Thyroid gland (tissue), 4 donors: Measurements from ENCODE around the gene SIM1. TPM values are rescaled to one million over a fixed set of nuclear protein-coding genes. Genes with fewer than 3 reads are reported as not detected.
"Not testable (repeated sequence)": the region's sequence is repeated elsewhere in the genome, so short reads cannot be mapped to it uniquely, and the experiment has no call there.

Experiments
- DNase-seq, 2 donors: peaks; one replicate each; pipeline ENCODE4 v3.0.0-alpha.2; 2019
- H3K27ac ChIP-seq, 3 donors: fragments of 200-600 bp; sonication (generic); 1 replicate in 2 of 3; 2 replicates in 1 of 3; pipeline ENCODE4 v1.5.1; 2016 to 2019; ENCODE audit warnings: mild to moderate bottlenecking in 1 of 3, moderate library complexity in 1 of 3
- H3K27me3 ChIP-seq: fragments of 200-600 bp; sonication (generic); one replicate; pipeline ENCODE4 v1.5.1; 2019
- H3K36me3 ChIP-seq, 2 donors: fragments of 200-600 bp; sonication (generic); one replicate each; pipeline ENCODE4 v1.5.1; 2016 to 2019
- H3K4me1 ChIP-seq, 2 donors: fragments of 200-600 bp; sonication (generic); one replicate each; pipeline ENCODE4 v1.5.1; 2017 to 2019
- H3K4me3 ChIP-seq, 3 donors: fragments of 200-600 bp; sonication (generic); replicated peaks in 1 of 3; 1 replicate in 2 of 3; 2 replicates in 1 of 3; pipeline ENCODE4 v1.5.1; 2016; ENCODE audit warnings: mild to moderate bottlenecking in 1 of 3
- H3K9me3 ChIP-seq: fragments of 200-600 bp; sonication (generic); one replicate; pipeline ENCODE4 v1.5.1; 2017
- CTCF ChIP-seq, 6 experiments: fragments of 200-600 bp in 3 of 6; fragments of 450-650 bp in 3 of 6; sonication (generic) in 3 of 6; IDR thresholded peaks; one replicate each; pipeline ENCODE4 v1.5.1; 2016 to 2019; ENCODE audit warnings: antibody characterized with exemption in 6 of 6, mild to moderate bottlenecking in 2 of 6, inconsistent platforms in 1 of 6, moderate library complexity in 1 of 6
- POLR2A ChIP-seq, 2 donors: fragments of 450-650 bp; IDR thresholded peaks; one replicate each; pipeline ENCODE4 v1.6.1; 2017; ENCODE audit warnings: antibody characterized with exemption in 2 of 2, mild to moderate bottlenecking in 2 of 2, moderate library complexity in 1 of 2
- WGBS, 2 donors: methylation state at CpG; one replicate each; pipeline ENCODE4 v1.1.5; 2017; 5-methylcytosine and 5-hydroxymethylcytosine counted together
- intact Hi-C: fragments of 100-400 bp; cut with DNase I; formaldehyde crosslinking; loops from one replicate; pipeline ENCODE4 v1.15.1; 2023
- total RNA-seq, 4 donors: library from RNA; depleted of rRNA; stranded (reverse); fragments of >200 nt; gene quantifications; one replicate each; pipeline ENCODE4 v1.2.3, GENCODE V29; 2016

The SIM1 gene
- total RNA-seq, 4 donors from 2014 or later: not detected

DNA sequence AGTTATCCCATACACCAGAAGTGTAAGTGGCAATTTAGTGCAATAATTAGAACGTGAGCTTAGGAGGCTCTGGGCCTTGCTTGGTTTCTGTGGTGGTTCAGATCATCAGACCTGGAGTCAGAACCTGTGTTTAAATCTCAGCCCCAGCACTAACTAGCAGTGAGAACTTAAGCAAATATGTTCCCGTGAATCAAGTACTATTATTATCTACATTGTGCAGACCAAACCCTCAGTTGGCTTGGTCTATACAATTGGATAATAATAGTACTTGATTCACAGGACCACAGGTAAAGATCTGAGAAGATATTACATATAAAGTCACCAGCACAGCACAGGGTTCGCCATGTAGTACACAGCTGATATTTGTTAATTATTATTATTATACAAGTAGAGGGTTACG, 93.1 kb downstream of the SIM1 start:
- intact Hi-C loops: no loop called here

DNA sequence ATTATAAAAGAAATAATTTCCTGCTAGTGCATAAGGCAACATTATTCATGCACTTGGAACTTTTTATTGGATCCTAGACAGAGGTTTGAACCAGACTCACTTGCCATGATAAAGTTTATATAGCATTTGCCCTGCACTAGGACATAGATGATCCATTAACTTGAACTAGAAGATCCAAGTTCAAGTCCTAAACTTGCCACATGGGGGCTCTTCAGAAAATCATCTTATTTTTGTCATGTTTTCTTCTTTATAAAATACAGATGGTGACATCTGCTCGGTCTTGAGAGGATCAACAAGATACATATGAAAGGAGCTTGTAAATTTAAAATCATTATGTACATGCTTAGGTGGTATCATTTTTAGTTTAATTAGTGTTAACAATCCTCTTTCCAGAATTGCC, 94.5 kb downstream of the SIM1 start:
- H3K27me3 ChIP-seq: no peaks in the 10 kb centered on the region
- no peak for DNase-seq
- no peaks in the 10 kb centered on the region for H3K36me3 ChIP-seq
- H3K4me1 ChIP-seq: no peaks in the 10 kb centered on the region
- 71 to 72% methylated on average over 1 of the region's 1 CpG for WGBS, 2 donors
- TF ChIP-seq CTCF (IDR thresholded peaks at IDR 0.05) (peak in 1 of 6 experiments; percentile 4), POLR2A (IDR thresholded peaks at IDR 0.05) (no peak)
- H3K9me3 ChIP-seq: no peaks in the 10 kb centered on the region
- no peak overlapping the region for H3K4me3 ChIP-seq
- H3K27ac ChIP-seq: no peak overlapping the region
- intact Hi-C loops: no loop called here

More for the DNA sequence above, 93.1 kb downstream of the SIM1 start:
- WGBS, 2 donors: 93 to 95% methylated on average over 4 of the region's 4 CpGs
- Histone ChIP-seq H3K36me3 (no peaks in the 10 kb centered on the region), H3K9me3 (no peaks in the 10 kb centered on the region), H3K4me1 (no peaks in the 10 kb centered on the region), H3K27me3 (no peaks in the 10 kb centered on the region), H3K27ac (no peak overlapping the region), H3K4me3 (no peak overlapping the region)
- TF ChIP-seq CTCF (IDR thresholded peaks at IDR 0.05) (no peak), POLR2A (IDR thresholded peaks at IDR 0.05) (no peak)
- no peak for DNase-seq

DNA sequence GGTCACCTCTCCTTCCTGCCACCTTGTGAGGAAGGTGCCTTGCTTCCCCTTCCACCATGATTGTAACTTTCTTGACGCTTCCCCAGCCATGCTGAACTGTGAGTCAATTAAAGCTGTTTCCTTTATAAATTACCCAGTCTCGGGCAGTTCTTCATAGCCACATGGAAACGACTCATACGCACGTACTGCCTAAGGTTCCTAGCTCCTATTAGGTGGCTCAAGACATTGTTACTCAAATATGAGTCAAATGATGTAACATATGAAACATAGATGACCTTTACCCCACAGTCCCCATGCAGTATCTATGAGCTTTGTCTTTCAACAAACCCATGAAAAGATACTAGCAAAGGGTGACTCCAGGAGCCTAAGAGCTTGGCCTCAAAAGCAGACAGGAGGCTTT, 98.3 kb downstream of the SIM1 start:
- Histone ChIP-seq H3K36me3 (no peaks in the 10 kb centered on the region), H3K27me3 (no peaks in the 10 kb centered on the region), H3K9me3 (no peaks in the 10 kb centered on the region), H3K4me3 (no peak overlapping the region), H3K4me1 (no peaks in the 10 kb centered on the region), H3K27ac (no peak overlapping the region)
- no peak for DNase-seq
- TF ChIP-seq POLR2A (IDR thresholded peaks at IDR 0.05) (no peak), CTCF (IDR thresholded peaks at IDR 0.05) (no peak)
- WGBS, 2 donors: 83 to 94% methylated on average over 5 of the region's 5 CpGs
- intact Hi-C loops: no loop called here

GRCh38 chr6:100363651-100364050, 101.1 kb downstream of the SIM1 start:
- no peak for DNase-seq
- Histone ChIP-seq H3K9me3 (no peaks in the 10 kb centered on the region), H3K4me3 (no peak overlapping the region), H3K27ac (no peak overlapping the region), H3K27me3 (no peaks in the 10 kb centered on the region), H3K36me3 (no peaks in the 10 kb centered on the region), H3K4me1 (no peaks in the 10 kb centered on the region)
- intact Hi-C loops: no loop called here
- 57 to 63% methylated on average over 1 of the region's 1 CpG for WGBS, 2 donors
- TF ChIP-seq CTCF (IDR thresholded peaks at IDR 0.05) (no peak), POLR2A (IDR thresholded peaks at IDR 0.05) (no peak)

GRCh38 chr6:100354736-100355641, 109.7 kb downstream of the SIM1 start:
- DNase-seq, H3K27ac ChIP-seq, H3K9me3 ChIP-seq, H3K4me1 ChIP-seq, H3K4me3 ChIP-seq, H3K27me3 ChIP-seq, H3K36me3 ChIP-seq, intact Hi-C loops: not testable (repeated sequence)
- 73 to 84% methylated on average over 25 to 32 of the region's 35 CpGs for WGBS, 2 donors
